SU-DHL-6 (cell line): Measurements from ENCODE around the gene NIM1K.

Source experiments
- H2AFZ ChIP-seq: fragments of 200-600 bp; sonication (generic); 2 replicates; pipeline ENCODE4 v1.6.1; 2014; ENCODE audit warnings: low read depth, mild to moderate bottlenecking, moderate library complexity, mixed read lengths, antibody characterized with exemption, low read length; ENCODE audit not compliant: severe bottlenecking
- H3F3A ChIP-seq: fragments of 200-600 bp; shearing (Covaris generic); 2 replicates; pipeline ENCODE4 v1.6.0; 2016; ENCODE audit warnings: antibody characterized with exemption, mild to moderate bottlenecking; ENCODE audit not compliant: insufficient read depth
- H3K27ac ChIP-seq: fragments of 200-600 bp; sonication (generic); 2 replicates; pipeline ENCODE4 v1.5.1; 2016; ENCODE audit warnings: low read depth, mild to moderate bottlenecking, low read length, moderate library complexity, mixed read lengths
- H3K27me3 ChIP-seq: fragments of 200-600 bp; sonication (generic), shearing (Covaris generic); 2 replicates; pipeline ENCODE4 v1.6.0; 2014; ENCODE audit warnings: mild to moderate bottlenecking, low read length
- H3K36me3 ChIP-seq: fragments of 200-600 bp; sonication (generic); 2 replicates; pipeline ENCODE4 v1.6.1; 2014; ENCODE audit warnings: mild to moderate bottlenecking, low read length, mixed read lengths
- H3K4me2 ChIP-seq: fragments of 300-600, 200-600 bp; shearing (Covaris generic), sonication (generic); 2 replicates; pipeline ENCODE4 v1.6.0; 2014; ENCODE audit warnings: low read length, low read depth, mild to moderate bottlenecking; ENCODE audit not compliant: poor library complexity, severe bottlenecking
- H3K4me3 ChIP-seq: fragments of 200-600 bp; sonication (generic); 2 replicates; pipeline ENCODE4 v1.5.1; 2014; ENCODE audit warnings: antibody characterized with exemption, low read length, mild to moderate bottlenecking, mixed read lengths; ENCODE audit not compliant: insufficient read depth, poor library complexity, severe bottlenecking
- H3K79me2 ChIP-seq: fragments of 200-600 bp; sonication (generic); 2 replicates; pipeline ENCODE4 v1.6.1; 2014; ENCODE audit warnings: mild to moderate bottlenecking, low read length, moderate library complexity; ENCODE audit not compliant: insufficient read depth
- H3K9ac ChIP-seq: fragments of 200-600 bp; sonication (generic); 2 replicates; pipeline ENCODE4 v1.7.0; 2014; ENCODE audit warnings: mild to moderate bottlenecking, low read length
- H3K9me2 ChIP-seq: fragments of 200-600 bp; sonication (generic); replicated peaks from 2 replicates; pipeline ENCODE4 v1.6.1; 2014; ENCODE audit warnings: low read length; ENCODE audit not compliant: insufficient read depth
- H3K9me3 ChIP-seq: fragments of 200-600 bp; sonication (generic); 2 replicates; pipeline ENCODE4 v1.6.1; 2014; ENCODE audit warnings: low read length, mixed read lengths; ENCODE audit not compliant: insufficient read depth
- H4K20me1 ChIP-seq: fragments of 200-600 bp; sonication (generic); 2 replicates; pipeline ENCODE4 v1.6.1; 2014; ENCODE audit warnings: low read depth, mild to moderate bottlenecking, antibody characterized with exemption, low read length, moderate library complexity, mixed read lengths
- CTCF ChIP-seq: fragments of 200-600 bp; sonication (generic); IDR thresholded peaks from one replicate; pipeline ENCODE4 v1.5.1; 2017; ENCODE audit warnings: antibody characterized with exemption, mild to moderate bottlenecking, low read length, moderate library complexity; ENCODE audit not compliant: insufficient read depth, poor library complexity, severe bottlenecking
- EZH2phosphoT487 ChIP-seq: fragments of 200-600 bp; sonication (generic), shearing (Covaris generic); conservative IDR thresholded peaks from 2 replicates; pipeline ENCODE4 v1.6.1; 2018; ENCODE audit warnings: mild to moderate bottlenecking, antibody characterized with exemption, low read length, moderate library complexity, mixed read lengths

NIM1K gene

GRCh38 chr5:43312076-43312661 is 120.1 kb downstream of the NIM1K start:
- Histone ChIP-seq H2AFZ (no peak overlapping the region), H4K20me1 (peaks cover 51% of the 10 kb centered on the region)

GRCh38 chr5:43312699-43313034 is 120.6 kb downstream of the NIM1K start:
- H3K9ac ChIP-seq: peak overlapping the region; percentile 93
- TF ChIP-seq CTCF (no peak), EZH2phosphoT487 (no peak)
- peak overlapping the region; percentile 79 for H3K4me3 ChIP-seq
- H3K27me3 ChIP-seq: no peaks in the 10 kb centered on the region
- no peaks in the 10 kb centered on the region for H3K9me2 ChIP-seq
- H3K4me2 ChIP-seq: peak overlapping the region; percentile 96
- H3K79me2 ChIP-seq: peaks cover 55% of the 10 kb centered on the region
- peak overlapping the region; percentile 92 for H3K27ac ChIP-seq
- peaks cover 10% of the 10 kb centered on the region; the same call in 1 of the 2 replicates for H3F3A ChIP-seq
- H3K9me3 ChIP-seq: no peaks in the 10 kb centered on the region
- H3K36me3 ChIP-seq: peaks cover 40% of the 10 kb centered on the region
- H4K20me1 ChIP-seq: peaks cover 46% of the 10 kb centered on the region
- peak overlapping the region; percentile 30 for H2AFZ ChIP-seq

More at GRCh38 chr5:43312076-43312661, 120.1 kb downstream of the NIM1K start:
- H3K27ac ChIP-seq: peak overlapping the region; percentile 92
- TF ChIP-seq EZH2phosphoT487: no peak
- TF ChIP-seq CTCF: no peak
- H3K36me3 ChIP-seq: peaks cover 43% of the 10 kb centered on the region
- H3K27me3 ChIP-seq: no peaks in the 10 kb centered on the region
- peaks cover 60% of the 10 kb centered on the region for H3K79me2 ChIP-seq
- H3F3A ChIP-seq: peaks cover 15% of the 10 kb centered on the region; the same call in 1 of the 2 replicates
- peak overlapping the region; percentile 93 for H3K9ac ChIP-seq
- peak overlapping the region; percentile 96 for H3K4me2 ChIP-seq
- H3K9me3 ChIP-seq: no peaks in the 10 kb centered on the region
- peak overlapping the region; percentile 79 for H3K4me3 ChIP-seq
- H3K9me2 ChIP-seq: no peaks in the 10 kb centered on the region

GRCh38 chr5:43313035-43313853 is 121.2 kb downstream of the NIM1K start, which contains the start of gene HMGCS1:
TSS of gene HMGCS1 (minus strand) at chr5:43313412. CDS start at chr5:43298965, 14,447 bp downstream.
- TF ChIP-seq EZH2phosphoT487 (no peak), CTCF (no peak)
- peak within 1 kb of the TSS; percentile 93 for H3K9ac ChIP-seq
- H3K9me3 ChIP-seq: no peaks in the 10 kb centered on the region
- H3K9me2 ChIP-seq: no peaks in the 10 kb centered on the region
- peaks cover 49% of the 10 kb centered on the region for H3K79me2 ChIP-seq
- H4K20me1 ChIP-seq: peaks cover 40% of the 10 kb centered on the region
- H3K4me3 ChIP-seq: peak within 1 kb of the TSS; percentile 79
- peak within 1 kb of the TSS; percentile 30 for H2AFZ ChIP-seq
- H3K36me3 ChIP-seq: peaks cover 34% of the 10 kb centered on the region
- H3K27ac ChIP-seq: peak within 1 kb of the TSS; percentile 92
- peaks cover 5% of the 10 kb centered on the region; the same call in 1 of the 2 replicates for H3F3A ChIP-seq
- H3K27me3 ChIP-seq: no peaks in the 10 kb centered on the region
- H3K4me2 ChIP-seq: peak within 1 kb of the TSS; percentile 96
